GM20000 (cell line): Measurements from ENCODE around the gene OR13A1.
"Not testable (repeated sequence)": the region's sequence is repeated elsewhere in the genome, so short reads cannot be mapped to it uniquely, and the experiment has no call there.

ENCODE experiments used
- DNase-seq: peaks from one replicate; pipeline ENCODE4 v3.0.0; 2012; ENCODE audit warnings: low spot score
- TF ChIP-seq, protein P1 (sequence below): IDR thresholded peaks from 2 replicates; pipeline ENCODE4 v1.5.1; 2012; ENCODE audit warnings: mild to moderate bottlenecking, control low read depth; ENCODE audit errors: extremely low read depth, missing control alignments

Gene OR13A1

GRCh38 chr10:45315508-45315907 lies at the start of gene OR13A1:
TSS of gene OR13A1 (minus strand) at chr10:45315608. CDS start at chr10:45304422, 11,186 bp downstream.
- DNase-seq: no peak
- TF ChIP-seq, protein P1, sequence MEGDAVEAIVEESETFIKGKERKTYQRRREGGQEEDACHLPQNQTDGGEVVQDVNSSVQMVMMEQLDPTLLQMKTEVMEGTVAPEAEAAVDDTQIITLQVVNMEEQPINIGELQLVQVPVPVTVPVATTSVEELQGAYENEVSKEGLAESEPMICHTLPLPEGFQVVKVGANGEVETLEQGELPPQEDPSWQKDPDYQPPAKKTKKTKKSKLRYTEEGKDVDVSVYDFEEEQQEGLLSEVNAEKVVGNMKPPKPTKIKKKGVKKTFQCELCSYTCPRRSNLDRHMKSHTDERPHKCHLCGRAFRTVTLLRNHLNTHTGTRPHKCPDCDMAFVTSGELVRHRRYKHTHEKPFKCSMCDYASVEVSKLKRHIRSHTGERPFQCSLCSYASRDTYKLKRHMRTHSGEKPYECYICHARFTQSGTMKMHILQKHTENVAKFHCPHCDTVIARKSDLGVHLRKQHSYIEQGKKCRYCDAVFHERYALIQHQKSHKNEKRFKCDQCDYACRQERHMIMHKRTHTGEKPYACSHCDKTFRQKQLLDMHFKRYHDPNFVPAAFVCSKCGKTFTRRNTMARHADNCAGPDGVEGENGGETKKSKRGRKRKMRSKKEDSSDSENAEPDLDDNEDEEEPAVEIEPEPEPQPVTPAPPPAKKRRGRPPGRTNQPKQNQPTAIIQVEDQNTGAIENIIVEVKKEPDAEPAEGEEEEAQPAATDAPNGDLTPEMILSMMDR: no peak

GRCh38 chr10:45361983-45362799 lies 46.8 kb upstream of the OR13A1 start:
- DNase-seq: not testable (repeated sequence)

DNA sequence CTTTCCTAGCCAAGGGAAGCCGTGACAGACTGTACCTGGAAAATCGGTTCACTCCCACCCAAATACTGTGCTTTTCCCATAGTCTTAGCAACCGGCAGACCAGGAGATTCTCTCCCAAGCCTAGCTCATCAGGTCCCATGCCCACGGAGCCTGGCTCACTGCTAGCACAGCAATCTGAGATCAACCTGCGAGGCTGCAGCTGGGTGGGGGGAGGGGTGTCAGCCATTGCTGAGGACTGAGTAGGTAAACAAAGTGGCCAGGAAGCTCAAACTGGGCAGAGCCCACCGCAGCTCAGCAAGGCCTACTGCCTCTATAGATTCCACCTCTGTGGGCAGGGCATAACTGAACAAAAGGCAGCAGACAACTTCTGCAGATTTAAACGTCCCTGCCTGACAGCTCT lies 43.6 kb upstream of the OR13A1 start:
- not testable (repeated sequence) for DNase-seq

- DNase-seq: no peak
- TF ChIP-seq, protein P1: no peak
Measured at GRCh38 chr10:45355494-45355893, 40.1 kb upstream of the OR13A1 start.

DNA sequence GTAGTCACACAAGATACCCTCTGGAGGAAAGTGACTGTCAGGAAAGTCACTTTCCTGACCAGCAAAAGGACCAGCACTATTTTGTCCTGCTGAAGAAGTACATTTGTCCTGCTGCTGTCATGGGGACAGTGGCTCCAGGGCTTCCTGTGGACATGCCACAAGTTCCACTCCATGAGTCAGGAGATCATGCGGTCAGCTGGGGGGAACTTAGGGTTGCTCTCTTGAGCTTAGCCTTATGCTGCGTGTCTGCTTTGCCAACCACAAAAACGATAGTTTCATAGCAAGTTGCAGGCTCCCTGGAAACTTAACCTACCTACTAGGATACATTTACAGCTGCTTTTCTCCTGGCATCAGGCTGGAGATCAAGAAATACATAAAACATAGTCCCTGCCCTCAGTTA lies 38.9 kb upstream of the OR13A1 start:
- TF ChIP-seq, protein P1: no peak
- no peak for DNase-seq

GRCh38 chr10:45353186-45353585 lies 37.8 kb upstream of the OR13A1 start:
- no peak for DNase-seq
- TF ChIP-seq, protein P1: no peak

GRCh38 chr10:45348196-45348765 lies 32.9 kb upstream of the OR13A1 start:
- DNase-seq: not testable (repeated sequence)

DNA sequence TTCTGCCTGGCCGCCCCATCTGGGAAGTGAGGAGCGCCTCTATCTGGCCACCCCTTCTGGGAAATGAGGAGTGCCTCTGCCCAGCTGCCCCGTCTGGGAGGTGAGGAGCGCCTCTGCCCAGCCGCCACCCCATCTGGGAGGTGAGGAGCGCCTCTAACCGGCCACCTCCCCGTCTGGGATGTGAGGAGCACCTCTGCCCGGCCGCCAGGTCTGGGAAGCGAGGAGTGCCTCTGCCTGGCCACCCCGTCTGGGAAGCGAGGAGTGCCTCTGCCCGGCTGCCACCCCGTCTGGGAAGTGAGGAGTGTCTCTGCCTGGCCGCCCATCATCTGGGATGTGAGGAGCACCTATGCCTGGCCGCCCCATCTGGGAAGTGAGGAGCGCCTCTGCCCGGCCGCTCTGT lies 32.1 kb upstream of the OR13A1 start:
- DNase-seq: not testable (repeated sequence)

GRCh38 chr10:45346652-45347335 lies 31.4 kb upstream of the OR13A1 start:
- DNase-seq: not testable (repeated sequence)

DNA sequence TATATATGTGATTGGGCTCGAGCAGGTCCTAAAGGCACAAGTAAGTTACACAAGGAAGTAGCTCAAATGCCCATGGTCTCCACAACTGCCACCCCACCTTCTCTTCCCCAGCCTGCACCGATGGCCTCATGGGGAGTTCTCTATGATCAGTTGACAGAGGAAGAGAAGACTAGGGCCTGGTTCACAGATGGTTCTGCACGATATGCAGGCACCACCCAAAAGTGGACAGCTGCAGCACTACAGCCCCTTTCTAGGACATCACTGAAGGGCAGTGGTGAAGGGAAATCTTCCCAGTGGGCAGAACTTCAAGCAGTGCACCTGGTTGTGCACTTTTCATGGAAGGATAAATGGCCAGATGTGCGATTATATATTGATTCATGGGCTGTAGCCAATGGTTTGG lies 25.0 kb upstream of the OR13A1 start:
- DNase-seq: not testable (repeated sequence)
